ENCODE results near the gene GP1BB.

The GP1BB gene

GRCh38 chr22:19688301-19689290 is 34.7 kb upstream of the GP1BB start:
- H3K4me3 ChIP-seq (ENCODE audit: low read depth, low read length), result no peak overlapping the region
- TF ChIP-seq, protein P1, sequence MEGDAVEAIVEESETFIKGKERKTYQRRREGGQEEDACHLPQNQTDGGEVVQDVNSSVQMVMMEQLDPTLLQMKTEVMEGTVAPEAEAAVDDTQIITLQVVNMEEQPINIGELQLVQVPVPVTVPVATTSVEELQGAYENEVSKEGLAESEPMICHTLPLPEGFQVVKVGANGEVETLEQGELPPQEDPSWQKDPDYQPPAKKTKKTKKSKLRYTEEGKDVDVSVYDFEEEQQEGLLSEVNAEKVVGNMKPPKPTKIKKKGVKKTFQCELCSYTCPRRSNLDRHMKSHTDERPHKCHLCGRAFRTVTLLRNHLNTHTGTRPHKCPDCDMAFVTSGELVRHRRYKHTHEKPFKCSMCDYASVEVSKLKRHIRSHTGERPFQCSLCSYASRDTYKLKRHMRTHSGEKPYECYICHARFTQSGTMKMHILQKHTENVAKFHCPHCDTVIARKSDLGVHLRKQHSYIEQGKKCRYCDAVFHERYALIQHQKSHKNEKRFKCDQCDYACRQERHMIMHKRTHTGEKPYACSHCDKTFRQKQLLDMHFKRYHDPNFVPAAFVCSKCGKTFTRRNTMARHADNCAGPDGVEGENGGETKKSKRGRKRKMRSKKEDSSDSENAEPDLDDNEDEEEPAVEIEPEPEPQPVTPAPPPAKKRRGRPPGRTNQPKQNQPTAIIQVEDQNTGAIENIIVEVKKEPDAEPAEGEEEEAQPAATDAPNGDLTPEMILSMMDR (IDR thresholded peaks at IDR 0.05; ENCODE audit: low read depth, low read length), result no peak
- in situ Hi-C loops (cut with HindIII; ENCODE audit: low sequenced_read_pairs), result no loop called here
- DNase-seq (ENCODE audit: low read depth, low spot score), result no peak

GRCh38 chr22:19689408-19689807 is 33.9 kb upstream of the GP1BB start:
- in situ Hi-C loops (cut with HindIII; ENCODE audit: low sequenced_read_pairs), result no loop called here
- DNase-seq (ENCODE audit: low read depth, low spot score), result no peak

GRCh38 chr22:19691007-19691720 is 32.2 kb upstream of the GP1BB start:
- TF ChIP-seq, protein P1 (IDR thresholded peaks at IDR 0.05; ENCODE audit: low read depth, low read length), result no peak
- no peak overlapping the region for H3K4me3 ChIP-seq (ENCODE audit: low read depth, low read length)
- no peak for DNase-seq (ENCODE audit: low read depth, low spot score)
- in situ Hi-C loops (cut with HindIII; ENCODE audit: low sequenced_read_pairs), result no loop called here

More at GRCh38 chr22:19689408-19689807, 33.9 kb upstream of the GP1BB start:
- H3K4me3 ChIP-seq (ENCODE audit: low read depth, low read length), result no peak overlapping the region
- TF ChIP-seq, protein P1 (IDR thresholded peaks at IDR 0.05; ENCODE audit: low read depth, low read length), result no peak

GRCh38 chr22:19691721-19692341 is 31.5 kb upstream of the GP1BB start:
- TF ChIP-seq, protein P1 (IDR thresholded peaks at IDR 0.05; ENCODE audit: low read depth, low read length), result no peak
- DNase-seq (ENCODE audit: low read depth, low spot score), result peak; percentile 74
- no peak overlapping the region for H3K4me3 ChIP-seq (ENCODE audit: low read depth, low read length)
- in situ Hi-C loops (cut with HindIII; ENCODE audit: low sequenced_read_pairs), result no loop called here

- in situ Hi-C loops (cut with HindIII; ENCODE audit: low sequenced_read_pairs), result no loop called here
- no peak for DNase-seq (ENCODE audit: low read depth, low spot score)
- TF ChIP-seq, protein P1 (IDR thresholded peaks at IDR 0.05; ENCODE audit: low read depth, low read length), result no peak
- H3K4me3 ChIP-seq (ENCODE audit: low read depth, low read length), result no peak overlapping the region
Measured at GRCh38 chr22:19693581-19693980, 29.8 kb upstream of the GP1BB start.

DNA sequence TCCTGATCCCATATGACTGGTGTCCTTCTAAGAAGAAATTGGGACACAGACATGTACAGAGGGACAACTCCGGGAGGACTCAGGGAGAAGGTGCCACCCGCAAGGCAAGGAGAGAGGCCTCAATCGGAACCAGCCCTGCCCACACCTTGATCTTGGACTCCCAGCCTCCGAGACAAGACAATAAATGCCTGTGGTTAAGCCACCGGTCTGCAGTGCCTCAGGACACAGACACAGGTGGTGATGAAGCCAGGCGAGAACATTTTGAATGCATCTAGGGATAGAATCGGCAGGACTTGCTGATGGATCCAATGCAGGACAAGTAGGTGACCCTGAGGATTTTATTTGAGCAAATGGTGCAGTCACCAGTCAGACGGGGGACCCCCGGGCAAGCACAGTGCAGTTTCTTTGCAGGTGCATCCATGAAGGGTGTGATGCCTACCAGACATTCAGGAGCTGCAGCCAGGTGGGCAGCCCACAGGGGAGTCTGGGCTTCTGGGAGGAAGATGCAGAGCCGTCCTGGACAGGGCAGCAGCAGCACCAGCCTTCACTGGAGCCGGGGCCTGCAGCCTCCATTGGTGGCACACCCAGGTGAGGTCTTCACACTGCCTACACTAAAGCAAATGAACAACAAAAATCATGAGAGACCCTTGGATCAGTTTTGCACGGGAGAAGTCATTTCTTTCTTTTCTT is 29.2 kb upstream of the GP1BB start:
- no peak overlapping the region for H3K4me3 ChIP-seq (ENCODE audit: low read depth, low read length)
- TF ChIP-seq, protein P1 (IDR thresholded peaks at IDR 0.05; ENCODE audit: low read depth, low read length), result no peak
- DNase-seq (ENCODE audit: low read depth, low spot score), result no peak
- in situ Hi-C loops (cut with HindIII; ENCODE audit: low sequenced_read_pairs), result no loop called here

Data from astrocyte of the spinal cord (primary cell).